PFSK-1 (cell line): ENCODE measurements around the gene MATN3.

Source experiments
- POLR2AphosphoS5 ChIP-seq: IDR thresholded peaks from 2 replicates; pipeline ENCODE4 v1.6.1; 2012; ENCODE audit warnings: low read depth, mild to moderate bottlenecking, control low read depth, low read length, moderate library complexity
- REST ChIP-seq, 2 experiments: IDR thresholded peaks; 2 replicates each; pipeline versions ENCODE4 v1.6.1 to v1.8.0; 2011 to 2012; ENCODE audit warnings: low read depth in 2 of 2, low read length in 2 of 2, control low read depth in 1 of 2, inconsistent platforms in 1 of 2, mild to moderate bottlenecking in 1 of 2, moderate library complexity in 1 of 2; ENCODE audit not compliant: insufficient read depth in 1 of 2
- SIN3A ChIP-seq: IDR thresholded peaks from 2 replicates; pipeline ENCODE4 v1.6.1; 2012; ENCODE audit warnings: mild to moderate bottlenecking, low read length, moderate library complexity, borderline replicate concordance; ENCODE audit not compliant: insufficient read depth
- TAF1 ChIP-seq: IDR thresholded peaks from 2 replicates; pipeline ENCODE4 v1.6.1; 2012; ENCODE audit warnings: low read length, control low read depth, borderline replicate concordance; ENCODE audit not compliant: insufficient read depth

GRCh38 chr2:20030224-20030623 is 17.8 kb upstream of the MATN3 start:
- no peak for TF ChIP-seq POLR2AphosphoS5
- TF ChIP-seq REST (IDR thresholded peaks at IDR 0.05; ENCODE audit: insufficient read depth in 1 of 2, low read depth in 2 of 2, low read length in 2 of 2), result no peak
- no peak for TF ChIP-seq TAF1
- no peak for TF ChIP-seq SIN3A
